ENCODE measurements around the gene PHF23. TPM values are rescaled to one million over a fixed set of nuclear protein-coding genes. Genes with fewer than 3 reads are reported as not detected.

Gene PHF23
- total RNA-seq, 1 experiment from 2014 or later, result 110 TPM

DNA sequence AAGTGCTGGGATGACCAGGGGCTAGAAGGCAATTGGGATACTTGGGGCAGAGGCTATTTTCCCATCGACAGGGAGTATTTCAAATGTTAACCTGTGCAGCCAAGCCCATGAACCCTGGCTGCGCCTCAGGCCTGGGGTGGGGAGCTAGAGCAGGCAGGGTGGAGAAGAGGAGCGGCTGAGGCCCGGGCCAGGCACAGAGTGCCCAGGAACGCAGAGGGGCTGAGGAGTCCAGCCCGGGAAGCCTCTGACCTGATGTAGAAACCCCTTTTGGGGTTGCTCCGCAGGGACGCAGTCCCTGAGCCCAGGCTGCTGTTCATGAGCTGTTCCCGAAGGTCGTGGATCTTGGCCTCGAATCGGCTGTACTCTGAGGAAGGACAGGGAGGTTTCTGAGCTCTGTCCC lies 43.3 kb downstream of the PHF23 start:
- H3K9ac ChIP-seq (ENCODE audit: extremely low read depth, insufficient read length, low read length), result no peak overlapping the region
- no peaks in the 10 kb centered on the region for H4K20me1 ChIP-seq (ENCODE audit: control insufficient read depth, insufficient read depth, insufficient read length)
- Mint-ChIP-seq H3K4me3 (no peak overlapping the region), H3K36me3 (ENCODE audit: insufficient read depth in 1 of 3, low read depth in 3 of 3) (peaks cover 42 to 75% (median 64%) of the 10 kb centered on the region in 3 experiments), H3K9me3 (no peaks in the 10 kb centered on the region), H3K4me1 (peaks cover 0 to 6% of the 10 kb centered on the region in 2 experiments; a peak in 1 of 4 replicates), H3K27me3 (ENCODE audit: low read depth) (no peaks in the 10 kb centered on the region), H3K27ac (peak overlapping the region in 1 of 3 experiments; percentile 59; a peak in 1 of 7 replicates)
- H3K4me2 ChIP-seq (ENCODE audit: insufficient read depth, insufficient read length, low read length), result no peak overlapping the region
- H2AFZ ChIP-seq (ENCODE audit: low read length), result no peak overlapping the region
- no peak overlapping the region for H2BK5ac ChIP-seq (ENCODE audit: insufficient read length, low read length)
- no peak overlapping the region for H2BK12ac ChIP-seq (ENCODE audit: insufficient read length, low read depth, low read length)
- H3K14ac ChIP-seq (ENCODE audit: insufficient read depth, low read length), result no peak overlapping the region
- H3K27ac ChIP-seq (ENCODE audit: insufficient read length, low read depth, low read length), result no peak overlapping the region
- H3K18ac ChIP-seq (ENCODE audit: insufficient read length, low read depth, low read length), result no peak overlapping the region
- no peak overlapping the region for H4K5ac ChIP-seq (ENCODE audit: insufficient read length, low read depth, low read length)
- no peak overlapping the region for H2BK120ac ChIP-seq (ENCODE audit: low read depth, low read length, poor library complexity, severe bottlenecking)
- no peak overlapping the region for H3K4ac ChIP-seq (ENCODE audit: low read depth, low read length)
- DNase-seq, result peak; percentile 15
- H4K8ac ChIP-seq (replicated peaks; ENCODE audit: insufficient read length, low read depth, low read length), result no peak overlapping the region
- no peak overlapping the region for H3K23ac ChIP-seq (ENCODE audit: insufficient read length, low read depth, low read length)
- H3T11ph ChIP-seq (ENCODE audit: low read length), result no peak overlapping the region
- WGBS (ENCODE audit: extremely low coverage, insufficient read length, low lambda C conversion rate), result no CpG with 5 or more reads among the region's 12 CpGs
- no peak overlapping the region for H3K56ac ChIP-seq (ENCODE audit: insufficient read length, low read depth, low read length)
- H2BK20ac ChIP-seq (ENCODE audit: low read depth, low read length, poor library complexity, severe bottlenecking), result no peak overlapping the region
- TF ChIP-seq CTCF (conservative IDR thresholded peaks at IDR 0.05), result no peak
- no peaks in the 10 kb centered on the region for H3K23me2 ChIP-seq (ENCODE audit: insufficient read length, low read depth, low read length, poor library complexity, severe bottlenecking)
- no peaks in the 10 kb centered on the region for H3K9me3 ChIP-seq (ENCODE audit: control insufficient read depth, low read depth, low read length)
- no peak overlapping the region for H4K91ac ChIP-seq (ENCODE audit: insufficient read length, low read depth, low read length)
- H3K79me2 ChIP-seq (ENCODE audit: insufficient read depth, low read length), result no peaks in the 10 kb centered on the region
- H2BK15ac ChIP-seq (ENCODE audit: low read depth, low read length), result no peak overlapping the region
- H2AK5ac ChIP-seq (ENCODE audit: insufficient read length, low read length), result no peak overlapping the region
- no peaks in the 10 kb centered on the region for H3K4me1 ChIP-seq (ENCODE audit: insufficient read depth, low read length)
- no peaks in the 10 kb centered on the region for H3K27me3 ChIP-seq (ENCODE audit: insufficient read depth, low read length)
- H3K79me1 ChIP-seq (ENCODE audit: insufficient read depth, low read depth, low read length, poor library complexity, severe bottlenecking), result no peaks in the 10 kb centered on the region
